H1 (cell line): ENCODE results near the gene GUCY1A2. TPM values are rescaled to one million over a fixed set of nuclear protein-coding genes. Genes with fewer than 3 reads are reported as not detected.

ENCODE experiments used
- ATF3 ChIP-seq: IDR thresholded peaks from 2 replicates; pipeline ENCODE4 v1.6.1; 2011; ENCODE audit warnings: low read depth, mild to moderate bottlenecking, low read length; ENCODE audit not compliant: insufficient read depth
- BACH1 ChIP-seq: IDR thresholded peaks from 2 replicates; pipeline ENCODE4 v1.6.1; 2012; ENCODE audit warnings: low read length, improper control_type of control experiment
- CTCF ChIP-seq, 3 experiments: IDR thresholded peaks; 1 replicate in 2 of 3; 2 replicates in 1 of 3; pipeline versions ENCODE4 v1.5.1 to v1.6.1; 2011; ENCODE audit warnings: low read length in 3 of 3, mild to moderate bottlenecking in 3 of 3, inconsistent platforms in 2 of 3, low read depth in 1 of 3, moderate library complexity in 1 of 3; ENCODE audit not compliant: insufficient read depth in 1 of 3; ENCODE audit errors: control extremely low read depth in 1 of 3
- KDM5A ChIP-seq: fragments of 200-600 bp; IDR thresholded peaks from 2 replicates; pipeline ENCODE4 v1.7.1; 2012; ENCODE audit warnings: mild to moderate bottlenecking, low read length, inconsistent platforms, mixed read lengths
- NANOG ChIP-seq: IDR thresholded peaks from 2 replicates; pipeline ENCODE4 v1.6.1; 2011; ENCODE audit warnings: low read length, low read depth, mild to moderate bottlenecking, inconsistent platforms; ENCODE audit not compliant: insufficient read depth, poor library complexity, severe bottlenecking
- SIRT6 ChIP-seq: IDR thresholded peaks from one replicate; pipeline ENCODE4 v1.7.1; 2012; ENCODE audit warnings: low read length, inconsistent platforms
- polyA plus RNA-seq, 7 experiments: library from polyadenylated mRNA; depleted of rRNA in 3 of 7; stranded (reverse) in 5 of 7; unstranded in 2 of 7; fragments of >200 nt in 5 of 7; fragments of 200-250 nt in 2 of 7; gene quantifications; 1 replicate in 5 of 7; 2 replicates in 1 of 7; 4 replicates in 1 of 7; pipeline versions ENCODE4 v1.2.1 to v1.2.3, GENCODE V29; 2011 to 2013; ENCODE audit warnings: missing spikeins in 2 of 7, mixed read lengths in 2 of 7
- total RNA-seq: library from RNA; stranded (reverse); fragmentation: NEBNext Ultra II Directional; extraction: Animal tissue kit (Norgen Biotek cat#: 25700); gene quantifications from 2 replicates; pipeline ENCODE4 v1.2.1, GENCODE V29; 2021

Gene GUCY1A2
- total and polyA plus RNA-seq, 2 of the 8 experiments (the other 6 are each of a cell fraction or from before 2014, with no cell fraction given) = 0.11 to 1.9 TPM

GRCh38 chr11:106957030-106957482 lies 61.2 kb downstream of the GUCY1A2 start (continued):
- no peak for TF ChIP-seq KDM5A
- TF ChIP-seq CTCF (IDR thresholded peaks at IDR 0.05; ENCODE audit: control extremely low read depth in 1 of 3, insufficient read depth in 1 of 3, low read depth in 1 of 3, low read length in 3 of 3) = no peak
- no peak for TF ChIP-seq BACH1
- TF ChIP-seq NANOG = peak; percentile 13
- no peak for TF ChIP-seq ATF3
- TF ChIP-seq SIRT6 = no peak
